Activated CD8-positive, alpha-beta T cell treated with anti-CD3 and anti-CD28 coated beads for 36 hours (primary cell): Measurements from ENCODE around the gene CASP3. TPM values are rescaled to one million over a fixed set of nuclear protein-coding genes. Genes with fewer than 3 reads are reported as not detected.

Experiments
- ATAC-seq: fragments of 200-7000 bp; cut with Tn5 transposase; one replicate; pipeline ENCODE4 v1.10.0; 2021; ENCODE audit warnings: mild to moderate bottlenecking, moderate library complexity
- CTCF ChIA-PET: fragments of 350-600 bp; sonication (Branson Sonifier 250); formaldehyde crosslinking; loops from one replicate; lab custom pipeline; 2021; ENCODE audit warnings: antibody characterized with exemption; lab: Charles Lee
- POLR2A ChIA-PET: fragments of 350-600 bp; sonication (Branson Sonifier 250); formaldehyde crosslinking; loops from one replicate; lab custom pipeline; 2021; ENCODE audit warnings: antibody characterized with exemption; lab: Charles Lee
- DNase-seq: peaks from one replicate; pipeline ENCODE4 v3.0.0-alpha.2; 2020
- H3K27ac Mint-ChIP-seq: one replicate; pipeline ENCODE4 v1.8.0; 2021; ENCODE audit warnings: mild to moderate bottlenecking, mixed read lengths
- H3K27me3 Mint-ChIP-seq: one replicate; pipeline ENCODE4 v1.8.0; 2021; ENCODE audit warnings: mixed read lengths
- H3K36me3 Mint-ChIP-seq: one replicate; pipeline ENCODE4 v1.8.0; 2021; ENCODE audit warnings: low read depth, mixed read lengths
- H3K4me1 Mint-ChIP-seq: one replicate; pipeline ENCODE4 v1.8.0; 2021; ENCODE audit warnings: low read depth, mixed read lengths
- H3K4me3 Mint-ChIP-seq: one replicate; pipeline ENCODE4 v1.8.0; 2021; ENCODE audit warnings: mild to moderate bottlenecking, moderate library complexity, mixed read lengths
- H3K9me3 Mint-ChIP-seq: one replicate; pipeline ENCODE4 v1.8.0; 2021; ENCODE audit warnings: mixed read lengths
- intact Hi-C: fragments of 100-400 bp; cut with micrococcal nuclease; formaldehyde crosslinking; loops from one replicate; pipeline ENCODE4 v1.10.0; 2022
- total RNA-seq, 2 experiments: library from RNA; stranded (reverse); gene quantifications; one replicate each; pipeline ENCODE4 v1.2.3, GENCODE V29; 2021
- TF ChIP-seq, protein P1 (sequence below): fragments of 200-600 bp; IDR thresholded peaks from one replicate; pipeline ENCODE4 v1.8.0; 2022; ENCODE audit warnings: antibody characterized with exemption, mild to moderate bottlenecking

Gene CASP3
- total RNA-seq, 2 experiments from 2014 or later, result 96.9 to 100 TPM

DNA sequence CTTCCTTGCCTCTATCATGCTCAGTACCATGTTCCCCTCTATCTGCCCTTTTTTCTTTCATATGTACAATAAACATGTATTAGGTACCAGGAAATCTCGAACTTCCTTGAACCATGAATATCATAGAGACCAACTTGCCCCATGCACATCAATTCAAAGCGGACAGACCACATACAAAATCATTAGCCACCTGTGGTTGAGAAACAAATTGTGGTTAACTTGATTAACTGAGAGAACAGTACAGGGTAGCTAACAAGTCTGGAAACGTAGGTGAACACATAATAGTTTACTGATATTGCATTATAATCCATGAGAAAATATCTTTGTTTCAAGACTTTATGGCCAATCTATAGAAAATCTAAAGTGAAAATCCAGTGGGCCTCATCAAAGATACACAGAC is 8.2 kb downstream of the CASP3 start:
- Mint-ChIP-seq H3K36me3 (peaks cover 75% of the 10 kb centered on the region), H3K27ac (no peak overlapping the region), H3K9me3 (no peaks in the 10 kb centered on the region), H3K4me3 (no peak overlapping the region), H3K27me3 (no peaks in the 10 kb centered on the region), H3K4me1 (peaks cover 66% of the 10 kb centered on the region)
- ChIA-PET POLR2A (interaction anchor here (0.8 kb wide), 1 partner anchor 12 kb away, joined by 3 read pairs; no protein-coding TSS in a partner anchor), CTCF (no interaction called here)
- DNase-seq (no peak), ATAC-seq (no peak)
- TF ChIP-seq, protein P1, sequence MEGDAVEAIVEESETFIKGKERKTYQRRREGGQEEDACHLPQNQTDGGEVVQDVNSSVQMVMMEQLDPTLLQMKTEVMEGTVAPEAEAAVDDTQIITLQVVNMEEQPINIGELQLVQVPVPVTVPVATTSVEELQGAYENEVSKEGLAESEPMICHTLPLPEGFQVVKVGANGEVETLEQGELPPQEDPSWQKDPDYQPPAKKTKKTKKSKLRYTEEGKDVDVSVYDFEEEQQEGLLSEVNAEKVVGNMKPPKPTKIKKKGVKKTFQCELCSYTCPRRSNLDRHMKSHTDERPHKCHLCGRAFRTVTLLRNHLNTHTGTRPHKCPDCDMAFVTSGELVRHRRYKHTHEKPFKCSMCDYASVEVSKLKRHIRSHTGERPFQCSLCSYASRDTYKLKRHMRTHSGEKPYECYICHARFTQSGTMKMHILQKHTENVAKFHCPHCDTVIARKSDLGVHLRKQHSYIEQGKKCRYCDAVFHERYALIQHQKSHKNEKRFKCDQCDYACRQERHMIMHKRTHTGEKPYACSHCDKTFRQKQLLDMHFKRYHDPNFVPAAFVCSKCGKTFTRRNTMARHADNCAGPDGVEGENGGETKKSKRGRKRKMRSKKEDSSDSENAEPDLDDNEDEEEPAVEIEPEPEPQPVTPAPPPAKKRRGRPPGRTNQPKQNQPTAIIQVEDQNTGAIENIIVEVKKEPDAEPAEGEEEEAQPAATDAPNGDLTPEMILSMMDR, result no peak
- intact Hi-C loops, result no loop called here

DNA sequence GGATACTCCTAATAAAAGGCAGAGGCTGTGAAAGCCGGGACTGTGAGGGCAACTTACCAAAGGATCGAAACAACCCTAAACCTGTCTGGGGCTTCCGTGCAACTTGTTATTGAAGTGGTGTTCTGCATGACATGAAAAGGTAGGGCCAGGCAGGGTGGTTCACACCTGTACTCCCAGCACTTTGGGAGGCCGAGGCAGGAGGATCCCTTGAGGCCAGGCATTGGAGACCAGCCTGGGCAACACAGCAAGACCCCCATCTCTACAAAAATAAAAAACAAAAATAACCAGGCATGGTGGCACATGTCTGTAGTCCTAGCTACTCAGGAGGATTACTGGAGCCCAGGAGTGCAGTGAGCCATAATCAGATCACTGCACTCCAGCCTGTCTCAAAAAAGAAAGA is 12.3 kb downstream of the CASP3 start:
- H3K4me1 Mint-ChIP-seq, result peaks cover 37% of the 10 kb centered on the region
- H3K27ac Mint-ChIP-seq, result no peak overlapping the region
- TF ChIP-seq, protein P1, result no peak
- H3K9me3 Mint-ChIP-seq, result no peaks in the 10 kb centered on the region
- no peak overlapping the region for H3K4me3 Mint-ChIP-seq
- no peaks in the 10 kb centered on the region for H3K27me3 Mint-ChIP-seq
- POLR2A ChIA-PET, result interaction anchor here (0.7 to 1.3 kb wide), 2 partner anchors 96 to 97 kb away, joined by 3 to 4 read pairs; no protein-coding TSS in a partner anchor
- DNase-seq (no peak), ATAC-seq (no peak)
- CTCF ChIA-PET, result interaction anchor here (0.6 kb wide), 1 partner anchor 100 kb away, joined by 3 read pairs; no protein-coding TSS in a partner anchor
- H3K36me3 Mint-ChIP-seq, result peaks cover 74% of the 10 kb centered on the region
- intact Hi-C loops, result no loop called here

DNA sequence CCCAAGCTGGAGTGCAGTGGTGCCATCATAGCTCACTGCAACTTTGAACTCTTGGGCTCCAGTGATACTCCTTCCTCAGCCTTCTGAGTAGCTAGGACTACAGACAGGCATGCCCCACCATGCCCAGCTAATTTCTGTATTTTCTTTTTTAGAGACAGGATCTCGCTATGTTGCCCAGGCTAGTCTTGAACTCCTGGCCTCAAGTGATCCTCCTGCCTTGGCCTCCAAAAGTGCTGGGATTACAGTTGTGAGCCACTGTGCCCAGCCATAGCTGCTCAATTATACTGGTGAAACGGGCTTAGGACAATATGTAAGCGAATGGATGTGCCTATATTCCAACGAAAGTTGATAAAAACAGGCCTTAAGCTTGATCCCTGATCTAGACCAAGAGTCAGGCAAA is 13.1 kb downstream of the CASP3 start:
- Mint-ChIP-seq H3K27ac (peak overlapping the region; percentile 20), H3K4me3 (no peak overlapping the region), H3K36me3 (peaks cover 71% of the 10 kb centered on the region), H3K27me3 (no peaks in the 10 kb centered on the region), H3K9me3 (no peaks in the 10 kb centered on the region), H3K4me1 (peaks cover 30% of the 10 kb centered on the region)
- CTCF ChIA-PET, result interaction anchor here (1.9 kb wide), 1 partner anchor 372 kb away, joined by 8 read pairs; no protein-coding TSS in a partner anchor
- POLR2A ChIA-PET, result interaction anchor here (0.7 to 1.7 kb wide), 3 partner anchors 10 to 97 kb away, joined by 3 to 6 read pairs (median 4); no protein-coding TSS in a partner anchor
- TF ChIP-seq, protein P1, result no peak
- intact Hi-C loops, result no loop called here
- DNase-seq (no peak), ATAC-seq (no peak)

DNA sequence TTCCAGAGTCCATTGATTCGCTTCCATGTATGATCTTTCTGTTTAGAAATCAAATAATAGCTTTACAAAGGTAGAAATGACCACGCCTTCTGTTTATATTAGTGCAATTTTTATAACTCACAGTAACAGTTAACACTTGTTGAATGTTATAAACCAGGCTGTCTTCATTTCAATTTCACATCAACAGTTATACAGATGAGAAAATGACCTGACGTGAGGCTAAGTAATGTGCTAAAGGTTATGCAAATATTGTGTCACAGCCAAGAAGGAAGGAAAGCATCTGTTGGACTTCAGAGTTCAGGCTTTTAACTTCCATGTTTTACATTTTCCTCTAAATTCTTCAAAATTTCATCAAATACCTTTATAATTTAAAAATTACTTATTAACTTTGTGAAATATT is 13.9 kb downstream of the CASP3 start:
- POLR2A ChIA-PET, result interaction anchor here (0.8 to 1.7 kb wide), 3 partner anchors 9 to 281 kb away, joined by 3 to 6 read pairs (median 4); no protein-coding TSS in a partner anchor
- H3K36me3 Mint-ChIP-seq, result peaks cover 71% of the 10 kb centered on the region
- intact Hi-C loops, result no loop called here

DNA sequence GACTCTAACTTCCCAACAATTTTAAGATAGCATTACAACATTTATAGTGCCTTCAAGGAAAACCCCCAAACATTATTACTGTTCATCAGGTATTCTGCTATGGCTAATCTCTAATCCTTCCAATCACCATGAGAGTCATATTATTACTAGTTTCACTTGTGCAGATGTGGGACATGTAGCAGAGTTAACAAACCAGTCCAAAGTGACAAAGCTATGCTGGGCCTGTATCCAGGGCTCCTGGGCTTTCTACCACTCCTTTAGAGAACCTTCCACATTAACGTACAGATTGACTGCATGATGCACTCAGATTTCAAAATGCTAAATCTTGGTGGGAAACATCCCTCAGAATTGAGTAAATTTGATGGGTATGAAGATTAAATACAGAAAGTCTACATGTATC is 16.4 kb downstream of the CASP3 start:
- intact Hi-C loops, result no loop called here
- Mint-ChIP-seq H3K4me3 (no peak overlapping the region), H3K27me3 (no peaks in the 10 kb centered on the region), H3K36me3 (peaks cover 72% of the 10 kb centered on the region), H3K27ac (no peak overlapping the region), H3K9me3 (no peaks in the 10 kb centered on the region), H3K4me1 (peaks cover 5% of the 10 kb centered on the region)
- CTCF ChIA-PET, result no interaction called here
- ATAC-seq (no peak), DNase-seq (no peak)
- POLR2A ChIA-PET, result interaction anchor here (1.2 kb wide), 1 partner anchor 15 kb away, joined by 4 read pairs; no protein-coding TSS in a partner anchor
- TF ChIP-seq, protein P1, result no peak

More for the DNA sequence above, 13.9 kb downstream of the CASP3 start:
- ATAC-seq (no peak), DNase-seq (no peak)
- CTCF ChIA-PET, result interaction anchor here (1.9 kb wide), 1 partner anchor 371 kb away, joined by 8 read pairs; no protein-coding TSS in a partner anchor
- H3K4me1 Mint-ChIP-seq, result peaks cover 24% of the 10 kb centered on the region
- no peaks in the 10 kb centered on the region for H3K27me3 Mint-ChIP-seq
- no peaks in the 10 kb centered on the region for H3K9me3 Mint-ChIP-seq
- no peak overlapping the region for H3K4me3 Mint-ChIP-seq
- no peak overlapping the region for H3K27ac Mint-ChIP-seq
- TF ChIP-seq, protein P1, result no peak
